ENCODE results near the gene RAD51C. TPM values are rescaled to one million over a fixed set of nuclear protein-coding genes. Genes with fewer than 3 reads are reported as not detected.

The RAD51C gene
- total RNA-seq, 2 donors from 2014 or later: 18.0 to 26.5 TPM

- H3K27ac ChIP-seq (ENCODE audit: low read depth, low read length): no peak overlapping the region
- Mint-ChIP-seq H3K36me3 (ENCODE audit: low read depth) (peaks cover 14% of the 10 kb centered on the region), H3K9me3 (no peaks in the 10 kb centered on the region), H3K4me3 (no peak overlapping the region), H3K27ac (no peak overlapping the region), H3K27me3 (ENCODE audit: insufficient read depth) (no peaks in the 10 kb centered on the region), H3K4me1 (no peaks in the 10 kb centered on the region)
- no peak overlapping the region for H3K9ac ChIP-seq (ENCODE audit: extremely low read depth, low read length, poor library complexity, severe bottlenecking)
- DNase-seq: peak; percentile 11
- no peaks in the 10 kb centered on the region for H3K27me3 ChIP-seq (ENCODE audit: control insufficient read depth, insufficient read depth, low read length, poor library complexity, severe bottlenecking)
- H3K4me1 ChIP-seq (ENCODE audit: control insufficient read depth, insufficient read depth, low read length): no peaks in the 10 kb centered on the region
- no peaks in the 10 kb centered on the region for H3K9me3 ChIP-seq (ENCODE audit: control insufficient read depth, low read length)
- TF ChIP-seq, protein P1, sequence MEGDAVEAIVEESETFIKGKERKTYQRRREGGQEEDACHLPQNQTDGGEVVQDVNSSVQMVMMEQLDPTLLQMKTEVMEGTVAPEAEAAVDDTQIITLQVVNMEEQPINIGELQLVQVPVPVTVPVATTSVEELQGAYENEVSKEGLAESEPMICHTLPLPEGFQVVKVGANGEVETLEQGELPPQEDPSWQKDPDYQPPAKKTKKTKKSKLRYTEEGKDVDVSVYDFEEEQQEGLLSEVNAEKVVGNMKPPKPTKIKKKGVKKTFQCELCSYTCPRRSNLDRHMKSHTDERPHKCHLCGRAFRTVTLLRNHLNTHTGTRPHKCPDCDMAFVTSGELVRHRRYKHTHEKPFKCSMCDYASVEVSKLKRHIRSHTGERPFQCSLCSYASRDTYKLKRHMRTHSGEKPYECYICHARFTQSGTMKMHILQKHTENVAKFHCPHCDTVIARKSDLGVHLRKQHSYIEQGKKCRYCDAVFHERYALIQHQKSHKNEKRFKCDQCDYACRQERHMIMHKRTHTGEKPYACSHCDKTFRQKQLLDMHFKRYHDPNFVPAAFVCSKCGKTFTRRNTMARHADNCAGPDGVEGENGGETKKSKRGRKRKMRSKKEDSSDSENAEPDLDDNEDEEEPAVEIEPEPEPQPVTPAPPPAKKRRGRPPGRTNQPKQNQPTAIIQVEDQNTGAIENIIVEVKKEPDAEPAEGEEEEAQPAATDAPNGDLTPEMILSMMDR (conservative IDR thresholded peaks at IDR 0.05): no peak
- 82 to 98% methylated on average over 2 of the region's 2 CpGs for WGBS, 2 experiments (ENCODE audit: insufficient coverage in 1 of 2, insufficient read length in 1 of 2)
- H3K36me3 ChIP-seq (ENCODE audit: control insufficient read depth, insufficient read depth, low read length): no peaks in the 10 kb centered on the region
- H3K4me3 ChIP-seq (ENCODE audit: low read length): no peak overlapping the region
These were observed 30.3 kb downstream of the RAD51C start for GRCh38 chr17:58722696-58723095.

- no peak overlapping the region for H3K4me3 Mint-ChIP-seq
- H3K27ac Mint-ChIP-seq: no peak overlapping the region
- DNase-seq: no peak
- Histone ChIP-seq H3K4me3 (ENCODE audit: low read length) (no peak overlapping the region), H3K36me3 (ENCODE audit: control insufficient read depth, insufficient read depth, low read length) (no peaks in the 10 kb centered on the region), H3K9ac (ENCODE audit: extremely low read depth, low read length, poor library complexity, severe bottlenecking) (no peak overlapping the region), H3K27me3 (ENCODE audit: control insufficient read depth, insufficient read depth, low read length, poor library complexity, severe bottlenecking) (no peaks in the 10 kb centered on the region), H3K9me3 (ENCODE audit: control insufficient read depth, low read length) (no peaks in the 10 kb centered on the region), H3K4me1 (ENCODE audit: control insufficient read depth, insufficient read depth, low read length) (no peaks in the 10 kb centered on the region), H3K27ac (ENCODE audit: low read depth, low read length) (no peak overlapping the region)
- no peaks in the 10 kb centered on the region for H3K9me3 Mint-ChIP-seq
- TF ChIP-seq, protein P1 (conservative IDR thresholded peaks at IDR 0.05): no peak
- no peaks in the 10 kb centered on the region for H3K4me1 Mint-ChIP-seq
- WGBS, 2 experiments (ENCODE audit: insufficient coverage in 1 of 2, insufficient read length in 1 of 2): 78% methylated on average over 1 of the region's 1 CpG; no CpG with 5 or more reads in 1 of the 2 experiments
- H3K36me3 Mint-ChIP-seq (ENCODE audit: low read depth): peaks cover 8% of the 10 kb centered on the region
- H3K27me3 Mint-ChIP-seq (ENCODE audit: insufficient read depth): no peaks in the 10 kb centered on the region
These were observed 36.4 kb downstream of the RAD51C start for GRCh38 chr17:58728798-58729197.

DNA sequence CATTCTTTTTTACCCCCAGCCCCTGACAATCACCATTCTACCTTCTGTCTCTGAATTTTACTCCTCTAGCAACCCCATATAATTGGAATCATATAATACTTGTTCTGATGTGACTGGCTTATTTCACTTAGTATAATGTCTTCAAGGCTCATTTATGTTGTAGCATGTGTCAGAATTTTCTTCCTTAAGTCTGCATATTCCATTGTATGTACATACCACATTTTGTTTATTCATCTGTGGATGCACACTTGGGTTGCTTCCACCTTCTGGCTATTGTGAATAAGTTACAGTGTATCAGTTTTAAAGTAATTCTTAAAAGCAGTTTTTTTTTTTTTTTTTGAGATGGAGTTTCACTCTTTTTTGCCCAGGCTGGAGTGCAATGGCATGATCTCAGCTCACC, 38.5 kb downstream of the RAD51C start:
- Histone ChIP-seq H3K4me1 (ENCODE audit: control insufficient read depth, insufficient read depth, low read length) (no peaks in the 10 kb centered on the region), H3K27me3 (ENCODE audit: control insufficient read depth, insufficient read depth, low read length, poor library complexity, severe bottlenecking) (no peaks in the 10 kb centered on the region), H3K9ac (ENCODE audit: extremely low read depth, low read length, poor library complexity, severe bottlenecking) (no peak overlapping the region), H3K9me3 (ENCODE audit: control insufficient read depth, low read length) (no peaks in the 10 kb centered on the region), H3K27ac (ENCODE audit: low read depth, low read length) (no peak overlapping the region), H3K4me3 (ENCODE audit: low read length) (no peak overlapping the region), H3K36me3 (ENCODE audit: control insufficient read depth, insufficient read depth, low read length) (no peaks in the 10 kb centered on the region)
- TF ChIP-seq, protein P1 (conservative IDR thresholded peaks at IDR 0.05): no peak
- peaks cover 8% of the 10 kb centered on the region for H3K36me3 Mint-ChIP-seq (ENCODE audit: low read depth)
- H3K27me3 Mint-ChIP-seq (ENCODE audit: insufficient read depth): no peaks in the 10 kb centered on the region
- H3K9me3 Mint-ChIP-seq: no peaks in the 10 kb centered on the region
- no peak overlapping the region for H3K27ac Mint-ChIP-seq
- DNase-seq: no peak
- no peak overlapping the region for H3K4me3 Mint-ChIP-seq
- H3K4me1 Mint-ChIP-seq: no peaks in the 10 kb centered on the region

All from endodermal cell (in vitro differentiated cells).